NCI-H187 treated with DMSO at 0.1 percent for 48 hours (cell line): ENCODE measurements around the gene TRIM60.
"Not testable (repeated sequence)": the region's sequence is repeated elsewhere in the genome, so short reads cannot be mapped to it uniquely, and the experiment has no call there.

ENCODE experiments used
- DNase-seq: peaks from one replicate; lab custom pipeline; 2025; lab: John Stamatoyannopoulos, UW

The TRIM60 gene

GRCh38 chr4:165031436-165032211 lies at the start of gene TRIM60:
TSS of gene TRIM60 (plus strand) at chr4:165031999. CDS start at chr4:165040073, 8,074 bp downstream.
- no peak for DNase-seq

- DNase-seq: no peak
Observed at GRCh38 chr4:164989471-164989870, 42.3 kb upstream of the TRIM60 start.

DNA sequence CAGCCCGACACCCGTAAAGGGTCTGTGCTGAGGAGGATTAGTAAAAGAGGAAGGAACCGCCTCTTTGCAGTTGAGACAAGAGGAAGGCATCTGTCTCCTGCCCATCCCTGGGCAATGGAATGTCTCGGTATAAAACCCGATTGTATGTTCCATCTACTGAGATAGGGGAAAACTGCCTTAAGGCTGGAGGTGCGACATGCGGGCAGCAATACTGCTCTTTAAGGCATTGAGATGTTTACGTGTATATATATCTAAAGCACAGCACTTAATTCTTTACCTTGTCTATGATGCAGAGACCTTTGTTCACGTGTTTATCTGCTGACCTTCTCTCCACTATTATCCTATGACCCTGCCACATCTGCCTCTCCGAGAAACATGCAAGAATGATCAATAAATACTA lies 41.0 kb upstream of the TRIM60 start:
- DNase-seq: not testable (repeated sequence)

DNA sequence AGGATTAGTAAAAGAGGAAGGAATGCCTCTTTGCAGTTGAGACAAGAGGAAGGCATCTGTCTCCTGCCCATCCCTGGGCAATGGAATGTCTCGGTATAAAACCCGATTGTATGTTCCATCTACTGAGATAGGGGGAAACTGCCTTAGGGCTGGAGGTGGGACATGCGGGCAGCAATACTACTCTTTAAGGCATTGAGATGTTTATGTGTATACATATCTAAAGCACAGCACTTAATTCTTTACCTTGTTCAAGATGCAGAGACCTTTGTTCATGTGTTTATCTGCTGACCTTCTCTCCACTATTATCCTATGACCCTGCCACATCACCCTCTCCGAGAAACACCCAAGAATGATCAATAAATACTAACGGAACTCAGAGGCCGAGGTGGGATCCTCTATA lies 35.7 kb upstream of the TRIM60 start:
- DNase-seq: not testable (repeated sequence)

- no peak for DNase-seq
Observed at GRCh38 chr4:164997324-164997723, 34.5 kb upstream of the TRIM60 start.

GRCh38 chr4:164997941-164998340 lies 33.9 kb upstream of the TRIM60 start:
- no peak for DNase-seq

GRCh38 chr4:164998526-164999080 lies 33.2 kb upstream of the TRIM60 start:
- not testable (repeated sequence) for DNase-seq

GRCh38 chr4:165001957-165002356 lies 29.8 kb upstream of the TRIM60 start:
- DNase-seq: not testable (repeated sequence)

- DNase-seq: no peak
Observed at GRCh38 chr4:165005352-165005925, 26.4 kb upstream of the TRIM60 start.

DNA sequence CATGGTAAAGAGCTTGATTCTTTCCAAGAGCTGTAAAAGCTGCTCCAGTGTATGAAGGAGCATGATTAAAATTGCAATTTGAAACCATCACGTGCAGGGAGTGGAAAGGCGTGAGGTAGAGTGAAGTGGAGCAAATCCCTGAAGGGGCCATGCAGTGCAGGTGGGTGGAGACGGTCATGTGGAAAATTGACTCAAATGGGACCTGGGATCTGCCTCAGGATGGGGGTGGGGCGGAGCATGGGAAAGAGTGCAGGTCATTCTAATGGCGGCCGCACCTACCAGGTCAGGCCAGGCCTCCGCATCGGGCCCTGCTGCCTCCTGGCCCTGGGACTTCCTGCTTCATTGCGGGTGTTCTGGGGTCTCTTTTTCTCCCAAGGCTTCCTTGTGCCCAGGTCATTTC lies 25.3 kb upstream of the TRIM60 start:
- DNase-seq: peak; percentile 86

GRCh38 chr4:165006886-165007285 lies 24.9 kb upstream of the TRIM60 start:
- no peak for DNase-seq

- no peak for DNase-seq
Observed at GRCh38 chr4:165009493-165010227, 22.1 kb upstream of the TRIM60 start.

GRCh38 chr4:165010487-165010886 lies 21.3 kb upstream of the TRIM60 start:
- no peak for DNase-seq

DNA sequence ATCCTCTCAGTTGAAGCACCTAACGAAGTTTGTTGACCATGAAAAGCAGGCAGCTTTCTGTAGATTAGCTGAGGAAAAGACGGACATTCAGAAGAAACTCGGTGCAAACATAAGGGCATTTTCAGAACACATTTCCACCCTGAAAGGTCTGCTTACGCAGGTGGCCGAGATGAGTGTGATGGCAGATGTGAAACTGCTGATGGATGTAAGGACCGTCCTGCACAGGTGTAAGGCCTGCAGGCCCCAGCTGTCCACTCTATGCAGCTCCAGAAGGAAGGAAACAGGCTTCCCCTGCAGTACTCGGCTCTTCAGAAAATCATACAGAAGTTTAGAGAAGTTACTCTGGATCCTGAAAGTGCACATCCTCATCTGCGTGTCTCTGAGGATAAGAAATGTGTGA lies 20.8 kb upstream of the TRIM60 start:
- DNase-seq: no peak

DNA sequence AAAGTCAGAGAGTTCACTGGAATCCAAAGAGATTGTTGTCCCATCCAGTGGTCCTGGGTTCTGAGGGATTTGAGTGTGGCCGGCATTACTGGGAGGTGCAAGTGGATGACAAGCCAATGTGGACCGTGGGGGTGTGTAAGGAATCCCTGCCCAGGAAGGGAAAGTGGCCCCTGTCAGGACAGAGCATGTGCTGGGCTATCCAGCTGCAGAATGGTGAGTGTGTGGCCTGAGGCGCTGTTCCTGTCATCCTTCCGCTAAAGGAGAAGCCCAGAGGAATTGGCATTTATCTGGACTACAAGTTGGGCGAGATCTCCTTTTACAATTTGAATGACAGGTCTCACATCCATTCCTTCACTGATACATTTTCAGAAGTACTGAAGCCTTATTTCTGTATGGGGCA lies 20.4 kb upstream of the TRIM60 start:
- no peak for DNase-seq

DNA sequence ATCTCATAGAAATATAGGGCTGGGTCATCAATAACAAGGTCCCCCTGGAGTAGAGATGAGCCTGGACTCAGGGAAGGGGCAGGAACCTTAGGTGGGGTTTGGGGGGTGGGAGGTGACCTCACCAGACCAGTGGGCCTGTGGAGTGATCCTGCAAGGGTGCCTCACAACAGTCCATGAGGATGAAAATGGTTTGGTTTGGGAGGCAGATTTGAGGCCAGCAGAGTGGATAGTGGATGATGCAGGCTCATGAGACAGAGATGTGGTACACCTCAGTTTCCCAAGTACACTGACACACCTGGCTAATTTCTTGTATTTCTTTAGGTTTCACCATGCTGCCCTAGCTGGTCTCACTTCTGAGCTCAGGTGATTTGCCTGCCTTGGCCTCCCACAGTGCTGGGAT lies 18.1 kb upstream of the TRIM60 start:
- no peak for DNase-seq

DNA sequence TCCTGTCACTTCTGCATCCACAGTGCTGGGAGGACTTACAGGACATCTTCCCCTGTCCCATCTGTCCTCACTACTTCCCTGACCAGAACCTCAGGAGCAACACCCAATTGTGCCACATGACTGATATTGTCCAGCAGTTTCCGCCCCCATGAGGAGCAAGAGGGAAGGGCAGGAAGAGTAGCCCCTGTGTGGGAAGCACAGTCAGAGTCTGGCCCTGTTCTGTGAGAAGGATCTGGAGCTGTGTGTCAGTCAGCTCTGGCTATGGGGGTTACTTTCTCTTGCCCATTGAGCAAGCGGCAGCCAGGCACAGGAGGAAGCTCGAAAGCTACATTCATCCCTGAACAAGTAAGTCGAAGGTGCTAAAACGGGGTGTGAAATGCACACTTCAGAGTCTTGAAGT lies 14.8 kb upstream of the TRIM60 start:
- DNase-seq: no peak

DNA sequence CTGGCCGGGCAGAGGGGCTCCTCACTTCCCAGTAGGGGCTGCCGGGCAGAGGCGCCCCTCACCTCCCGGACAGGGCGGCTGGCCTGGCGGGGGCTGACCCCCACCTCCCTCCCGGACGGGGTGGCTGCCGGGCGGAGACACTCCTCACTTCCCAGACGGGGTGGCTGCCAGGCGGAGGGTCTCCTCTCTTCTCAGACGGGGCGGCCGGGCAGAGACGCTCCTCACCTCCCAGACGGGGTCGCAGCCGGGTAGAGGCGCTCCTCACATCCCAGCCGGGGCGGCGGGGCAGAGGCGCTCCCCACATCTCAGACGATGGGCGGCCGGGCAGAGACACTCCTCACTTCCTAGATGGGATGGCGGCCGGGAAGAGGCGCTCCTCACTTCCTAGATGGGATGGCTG lies 11.8 kb upstream of the TRIM60 start:
- not testable (repeated sequence) for DNase-seq

DNA sequence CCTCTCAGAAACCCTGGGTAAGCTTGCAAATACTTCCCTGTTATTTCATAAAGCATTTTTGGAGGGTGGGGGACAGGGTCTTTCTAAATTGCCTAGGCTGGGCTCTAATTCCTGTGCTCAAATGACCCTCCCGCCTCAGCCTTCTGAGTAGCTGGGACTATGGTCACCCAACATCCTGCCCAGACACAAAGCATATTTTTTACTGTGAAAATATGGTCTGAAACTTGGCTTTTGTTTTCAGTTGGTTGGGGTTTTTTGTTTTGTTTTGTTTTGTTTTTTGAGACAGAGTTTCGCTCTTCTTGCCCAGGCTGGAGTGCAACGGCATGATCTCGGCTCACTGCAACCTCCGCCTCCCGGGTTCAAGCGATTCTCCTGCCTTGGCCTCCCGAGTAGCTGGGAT lies 6.0 kb upstream of the TRIM60 start:
- not testable (repeated sequence) for DNase-seq

DNA sequence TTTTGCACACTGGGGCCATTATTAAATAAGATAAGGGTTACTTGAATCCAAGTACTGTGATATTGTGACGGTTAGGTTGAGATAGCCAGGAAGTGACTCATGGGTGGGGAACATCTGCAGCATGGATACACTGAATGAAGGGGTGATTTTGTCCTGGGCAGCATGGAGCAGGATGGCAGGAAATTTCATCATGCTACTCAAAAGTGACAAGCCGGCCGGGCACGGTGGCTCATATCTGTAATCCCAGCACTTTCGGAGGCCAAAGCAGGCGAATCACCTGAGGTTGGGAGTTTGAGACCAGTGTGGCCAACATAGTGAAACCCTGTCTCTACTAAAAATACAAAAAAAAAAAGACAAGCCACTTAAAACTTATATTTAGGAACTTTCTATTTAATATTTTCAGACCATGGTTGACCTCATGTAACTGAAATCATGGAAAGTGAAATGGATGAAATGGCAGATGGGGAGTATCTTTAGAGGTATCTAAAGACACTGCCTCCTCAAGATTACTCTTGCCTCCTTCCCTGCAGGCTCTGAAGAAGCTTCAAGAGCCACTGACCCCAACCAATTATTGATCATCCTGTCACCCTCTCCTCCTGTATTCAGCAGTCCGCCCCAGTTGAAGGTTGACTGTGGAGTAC lies 3.9 kb upstream of the TRIM60 start:
- DNase-seq: no peak

DNA sequence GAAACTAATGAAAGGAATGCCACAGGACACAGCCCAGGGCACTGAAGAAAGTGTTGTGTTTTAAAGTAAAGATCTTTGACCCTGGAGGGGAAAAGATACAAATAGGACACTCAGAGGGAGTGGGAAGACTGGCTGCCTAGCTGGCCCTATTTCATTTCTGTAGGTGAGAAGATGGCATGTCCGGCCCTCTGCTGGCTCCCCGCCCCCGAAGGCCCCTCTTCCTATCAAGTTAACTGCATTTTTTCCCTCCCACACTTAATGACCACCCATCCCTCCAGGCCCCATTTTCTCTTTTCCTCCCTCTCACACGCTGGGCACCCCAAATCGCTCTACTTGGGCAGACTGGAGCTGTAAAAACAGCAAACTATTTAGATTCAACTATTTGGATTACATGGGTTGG lies 16.4 kb downstream of the TRIM60 start:
- DNase-seq: no peak

- DNase-seq: no peak
Observed at GRCh38 chr4:165052627-165053026, 20.8 kb downstream of the TRIM60 start.
